ENCODE data around the gene TLK1.

DNA sequence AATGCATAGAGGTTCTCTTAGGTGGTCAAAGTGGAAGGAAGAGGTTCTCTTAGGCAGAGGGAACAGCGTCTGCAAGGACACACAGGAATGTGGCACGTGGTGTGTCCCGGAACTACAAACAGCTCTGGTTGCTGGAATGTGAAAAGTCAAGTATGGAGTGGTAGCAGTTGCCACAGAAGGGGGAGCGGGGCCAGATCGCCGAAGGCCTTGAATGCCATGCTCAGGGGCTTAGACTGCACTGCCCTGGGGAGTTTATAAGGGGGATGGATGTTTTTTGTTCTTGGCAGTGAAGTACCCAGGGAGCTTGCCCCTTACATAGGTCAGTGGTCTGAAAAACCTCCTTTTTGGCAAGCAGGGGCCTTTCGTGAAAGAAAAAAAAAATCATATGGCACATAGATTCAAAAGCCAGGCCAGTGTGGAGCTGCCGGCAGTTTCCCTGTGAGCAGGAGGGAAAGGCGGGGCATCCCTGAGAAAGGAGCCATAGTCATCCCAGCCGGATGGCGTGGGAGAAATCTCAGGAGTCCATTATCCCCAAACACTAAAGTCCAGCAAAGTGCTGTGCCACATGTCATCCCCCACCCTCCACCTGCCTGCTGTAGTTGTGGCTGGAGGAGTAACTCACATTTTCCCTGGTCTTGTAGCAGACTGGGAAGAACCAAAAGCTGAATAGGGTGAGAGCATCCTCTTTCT, 186.2 kb downstream of the TLK1 start:
- no peak for TF ChIP-seq POLR2AphosphoS5 (IDR thresholded peaks at IDR 0.05; ENCODE audit: low read depth, low read length)
- TF ChIP-seq POLR2A (IDR thresholded peaks at IDR 0.05; ENCODE audit: low read depth, low read length) = no peak
- no peak for TF ChIP-seq TAF1 (IDR thresholded peaks at IDR 0.05; ENCODE audit: borderline replicate concordance, low read depth, low read length)
